MM.1S (cell line): ENCODE data around the gene TTYH3.

Source experiments
- DNase-seq: peaks from one replicate; pipeline ENCODE4 v3.0.0-alpha.2; 2015
- H2AFZ ChIP-seq: fragments of 300-600 bp; sonication (generic); 2 replicates; pipeline ENCODE4 v1.6.0; 2016; ENCODE audit warnings: antibody characterized with exemption, low read length
- H3F3A ChIP-seq: fragments of 300-600 bp; sonication (generic); 2 replicates; pipeline ENCODE4 v1.6.1; 2016; ENCODE audit warnings: mild to moderate bottlenecking, antibody characterized with exemption, low read length, moderate library complexity, mixed read lengths; ENCODE audit not compliant: insufficient read depth
- H3K27ac ChIP-seq: fragments of 300-600 bp; sonication (generic); 2 replicates; pipeline ENCODE4 v1.5.1; 2016; ENCODE audit warnings: mild to moderate bottlenecking, low read length
- H3K27me3 ChIP-seq: fragments of 300-600 bp; sonication (generic); replicated peaks from 2 replicates; pipeline ENCODE4 v1.6.0; 2016; ENCODE audit warnings: low read length; ENCODE audit not compliant: insufficient read depth
- H3K36me3 ChIP-seq: fragments of 300-600 bp; sonication (generic); replicated peaks from 2 replicates; pipeline ENCODE4 v1.6.1; 2016; ENCODE audit warnings: mild to moderate bottlenecking, low read length, mixed read lengths; ENCODE audit not compliant: insufficient read depth
- H3K4me1 ChIP-seq: fragments of 300-600 bp; sonication (generic); 2 replicates; pipeline ENCODE4 v1.6.1; 2016; ENCODE audit warnings: low read length, mixed read lengths
- H3K4me2 ChIP-seq: fragments of 300-600 bp; sonication (generic); 2 replicates; pipeline ENCODE4 v1.6.0; 2016; ENCODE audit warnings: low read depth, low read length
- H3K4me3 ChIP-seq: fragments of 300-600 bp; sonication (generic); 2 replicates; pipeline ENCODE4 v1.5.1; 2016; ENCODE audit warnings: low read length, mixed read lengths
- H3K79me2 ChIP-seq: fragments of 300-600 bp; sonication (generic); 2 replicates; pipeline ENCODE4 v1.6.1; 2016; ENCODE audit warnings: mixed run types, low read length, mixed read lengths
- H3K9ac ChIP-seq: fragments of 300-600 bp; sonication (generic); 2 replicates; pipeline ENCODE4 v1.6.1; 2016; ENCODE audit warnings: low read length, mixed read lengths
- H3K9me2 ChIP-seq: fragments of 300-600 bp; sonication (generic); replicated peaks from 2 replicates; pipeline ENCODE4 v1.6.1; 2016; ENCODE audit warnings: mild to moderate bottlenecking, low read length, mixed read lengths; ENCODE audit not compliant: insufficient read depth
- H3K9me3 ChIP-seq: fragments of 300-600 bp; sonication (generic); replicated peaks from 2 replicates; pipeline ENCODE4 v1.6.1; 2016; ENCODE audit warnings: mild to moderate bottlenecking, low read length, mixed read lengths; ENCODE audit not compliant: insufficient read depth
- H4K20me1 ChIP-seq: fragments of 300-600 bp; sonication (generic); 2 replicates; pipeline ENCODE4 v1.6.1; 2016; ENCODE audit warnings: mild to moderate bottlenecking, low read length, moderate library complexity, mixed read lengths; ENCODE audit not compliant: insufficient read depth
- CTCF ChIP-seq: fragments of 300-600 bp; sonication (generic); IDR thresholded peaks from 2 replicates; pipeline ENCODE4 v1.5.1; 2016; ENCODE audit warnings: antibody characterized with exemption, low read length, mixed read lengths
- EZH2 ChIP-seq: fragments of 300-600 bp; sonication (generic); optimal IDR thresholded peaks from 2 replicates; pipeline ENCODE3; 2017; ENCODE audit warnings: low read depth, mild to moderate bottlenecking, antibody characterized with exemption, low read length, mixed read lengths
- EZH2phosphoT487 ChIP-seq: fragments of 300-600 bp; sonication (generic); IDR thresholded peaks from 2 replicates; pipeline ENCODE4 v1.6.1; 2018; ENCODE audit warnings: antibody characterized with exemption, low read length

Gene TTYH3

GRCh38 chr7:2603044-2603965 lies 28.5 kb upstream of the TTYH3 start:
- Histone ChIP-seq H3K4me1 (no peaks in the 10 kb centered on the region), H3K9me2 (no peaks in the 10 kb centered on the region), H3K79me2 (no peaks in the 10 kb centered on the region), H3K4me2 (no peak overlapping the region), H3K27ac (no peak overlapping the region), H4K20me1 (no peaks in the 10 kb centered on the region), H3K9me3 (no peaks in the 10 kb centered on the region), H3K27me3 (no peaks in the 10 kb centered on the region), H3K9ac (no peak overlapping the region), H3F3A (no peaks in the 10 kb centered on the region), H2AFZ (no peak overlapping the region), H3K36me3 (no peaks in the 10 kb centered on the region), H3K4me3 (no peak overlapping the region)
- no peak for DNase-seq
- TF ChIP-seq CTCF (no peak), EZH2 (no peak), EZH2phosphoT487 (no peak)

- H3K4me2 ChIP-seq, result no peak overlapping the region
Observed at GRCh38 chr7:2604608-2605174, 27.1 kb upstream of the TTYH3 start.

More at GRCh38 chr7:2604608-2605174, 27.1 kb upstream of the TTYH3 start:
- no peaks in the 10 kb centered on the region for H3K4me1 ChIP-seq
- no peaks in the 10 kb centered on the region for H3K9me2 ChIP-seq
- H2AFZ ChIP-seq, result no peak overlapping the region
- no peaks in the 10 kb centered on the region for H3F3A ChIP-seq
- no peaks in the 10 kb centered on the region for H4K20me1 ChIP-seq
- no peaks in the 10 kb centered on the region for H3K27me3 ChIP-seq
- no peak overlapping the region for H3K9ac ChIP-seq
- no peaks in the 10 kb centered on the region for H3K9me3 ChIP-seq
- no peak overlapping the region for H3K27ac ChIP-seq
- DNase-seq, result no peak
- no peaks in the 10 kb centered on the region for H3K79me2 ChIP-seq
- TF ChIP-seq EZH2phosphoT487 (no peak), EZH2 (no peak), CTCF (no peak)
- no peak overlapping the region for H3K4me3 ChIP-seq
- no peaks in the 10 kb centered on the region for H3K36me3 ChIP-seq
